HG03342 (cell line): ENCODE data around the gene BAIAP2L1.
A peak's percentile ranks its signal among the peaks of the same experiment; 100 is the strongest.
"Not testable (repeated sequence)": the region's sequence is repeated elsewhere in the genome, so short reads cannot be mapped to it uniquely, and the experiment has no call there.

Experiments used
- ATAC-seq: cut with Tn5 transposase; IDR thresholded peaks from one replicate; pipeline ENCODE4 v1.9.1; 2021; ENCODE audit warnings: mild to moderate bottlenecking, moderate library complexity; ENCODE audit not compliant: unreplicated experiment

Gene BAIAP2L1

DNA sequence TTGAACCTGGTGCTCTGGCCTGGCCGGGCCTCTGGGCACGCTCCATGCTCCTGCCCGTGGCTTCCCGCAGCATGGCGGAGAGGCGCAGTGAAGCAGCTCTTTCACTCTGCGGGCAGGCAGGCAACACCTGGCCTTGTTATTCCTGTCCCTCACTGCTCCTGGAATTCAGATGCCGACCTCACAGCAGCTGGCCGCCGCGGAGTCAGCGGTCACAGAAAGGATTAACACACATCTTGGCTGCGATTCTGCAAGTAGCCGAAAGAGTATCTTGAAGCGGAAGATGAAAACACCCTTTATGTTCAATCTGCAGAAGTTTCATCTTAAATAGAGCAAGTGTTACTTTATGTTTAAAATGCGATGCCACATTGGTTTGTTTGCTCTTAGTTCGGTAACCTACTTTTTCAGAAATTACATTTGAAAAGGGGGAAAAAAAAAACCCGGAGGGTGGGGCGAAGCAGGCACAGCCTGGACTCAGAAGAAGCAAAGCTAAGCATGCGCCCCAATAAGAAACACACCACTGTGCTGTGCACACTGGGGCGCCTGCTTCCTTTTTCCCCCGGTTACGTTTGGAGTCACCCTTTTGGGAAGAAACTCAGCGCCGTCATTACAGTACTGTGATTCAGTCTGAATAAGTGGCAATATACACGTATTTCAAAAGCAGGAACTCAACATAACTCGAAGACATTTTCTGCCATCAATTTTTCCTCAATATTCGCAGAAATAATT, 77.1 kb downstream of the BAIAP2L1 start:
- ATAC-seq = no peak

- ATAC-seq = no peak
Observed at GRCh38 chr7:98322331-98323270, 78.3 kb downstream of the BAIAP2L1 start.

DNA sequence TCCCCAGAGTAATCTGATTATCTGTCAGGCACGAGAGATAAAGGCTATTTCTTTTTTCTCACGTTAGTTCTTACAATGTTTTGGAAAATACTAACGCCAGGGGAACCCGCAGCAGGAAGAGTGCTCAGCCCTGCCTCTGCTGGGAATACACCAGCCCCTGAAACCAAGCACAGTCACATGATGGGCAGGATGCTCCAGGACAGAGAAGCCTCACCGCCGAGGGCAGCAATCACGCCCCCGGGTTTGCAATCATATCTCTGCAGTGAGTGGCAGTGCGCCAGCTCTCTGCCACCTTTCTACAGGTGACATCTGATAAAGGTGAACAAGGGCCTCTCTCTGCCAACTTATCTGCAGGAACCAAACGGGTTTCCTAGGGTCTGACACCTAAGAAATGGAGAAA, 79.6 kb downstream of the BAIAP2L1 start:
- no peak for ATAC-seq

GRCh38 chr7:98319176-98319575, 81.7 kb downstream of the BAIAP2L1 start:
- no peak for ATAC-seq

GRCh38 chr7:98317366-98318040, 83.4 kb downstream of the BAIAP2L1 start:
- no peak for ATAC-seq

DNA sequence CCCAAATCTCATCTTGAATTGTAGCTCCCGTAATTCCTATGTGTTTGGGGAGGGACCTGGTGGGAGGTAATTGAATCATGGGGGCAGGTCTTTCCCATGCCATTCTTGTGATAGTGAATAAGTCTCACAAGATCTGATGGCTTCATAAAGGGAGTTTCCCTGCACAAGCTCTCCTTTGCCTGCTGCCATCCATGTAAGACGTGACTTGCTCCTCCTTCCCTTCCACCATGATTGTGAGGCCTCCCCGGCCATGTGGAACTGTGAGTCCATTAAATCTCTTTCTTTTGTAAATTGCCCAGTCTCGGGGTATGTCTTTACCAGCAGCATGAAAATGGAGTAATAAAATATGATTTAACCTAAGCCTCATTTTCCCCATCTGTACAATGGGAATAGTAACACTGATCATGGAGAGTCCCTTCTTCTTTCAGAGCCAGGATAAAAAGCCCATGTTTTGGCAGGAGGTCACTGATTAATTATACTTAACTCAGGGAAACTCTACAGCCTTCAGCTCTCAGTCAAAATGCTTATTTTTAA, 84.8 kb downstream of the BAIAP2L1 start:
- ATAC-seq = not testable (repeated sequence)

DNA sequence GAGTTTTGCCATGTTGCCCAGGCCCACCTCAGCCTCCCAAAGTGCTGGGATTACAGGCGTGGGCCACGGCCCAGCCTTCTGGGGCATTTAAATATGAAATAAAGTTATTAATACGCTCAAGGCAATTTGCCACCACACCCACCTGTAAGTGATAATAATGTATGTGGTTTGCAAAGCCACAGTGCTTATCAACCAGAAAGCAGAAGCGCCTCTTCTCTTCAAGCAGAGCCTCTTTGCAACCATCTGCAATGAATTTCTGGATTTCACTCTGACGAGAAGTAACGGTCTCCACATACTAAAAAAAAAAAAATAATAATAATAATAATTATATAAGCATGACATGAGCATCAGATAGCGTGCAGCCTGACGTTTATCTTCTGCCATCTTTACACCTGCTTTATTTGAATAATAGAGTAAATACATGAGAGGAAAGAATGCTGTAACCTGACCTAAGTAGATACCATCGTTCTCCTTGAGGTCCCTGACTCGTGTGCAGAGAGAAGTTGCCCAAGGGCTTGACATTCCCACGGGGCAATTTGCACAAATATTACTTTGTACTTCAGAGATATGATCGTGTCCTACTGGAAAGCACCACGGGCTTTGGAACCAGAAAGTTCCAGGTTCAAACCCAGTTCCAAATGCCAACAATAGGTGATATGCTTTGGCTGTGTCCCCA, 85.4 kb downstream of the BAIAP2L1 start:
- peak; percentile 63 for ATAC-seq

GRCh38 chr7:98314469-98314868, 86.4 kb downstream of the BAIAP2L1 start:
- ATAC-seq = peak; percentile 53

GRCh38 chr7:98312201-98312600, 88.7 kb downstream of the BAIAP2L1 start:
- no peak for ATAC-seq

DNA sequence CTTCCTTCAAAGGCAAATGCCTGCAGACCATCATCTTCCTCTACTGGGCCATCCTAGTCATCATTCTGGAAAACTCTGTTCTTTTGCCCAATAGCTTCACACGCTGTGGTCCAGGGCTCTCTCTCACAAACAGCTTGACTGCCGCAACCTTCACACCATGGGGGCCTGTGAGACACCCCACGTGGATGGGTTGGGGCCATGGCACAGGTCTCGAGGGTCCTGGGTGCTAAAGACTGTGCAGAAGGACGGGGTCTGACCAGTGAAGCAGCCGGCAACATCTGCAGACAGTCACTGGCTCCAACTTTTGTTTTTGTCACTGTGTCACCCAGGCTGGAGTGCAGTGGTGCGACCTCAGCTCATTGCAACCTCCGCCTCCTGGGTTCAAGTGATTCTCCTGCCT, 91.3 kb downstream of the BAIAP2L1 start:
- no peak for ATAC-seq

DNA sequence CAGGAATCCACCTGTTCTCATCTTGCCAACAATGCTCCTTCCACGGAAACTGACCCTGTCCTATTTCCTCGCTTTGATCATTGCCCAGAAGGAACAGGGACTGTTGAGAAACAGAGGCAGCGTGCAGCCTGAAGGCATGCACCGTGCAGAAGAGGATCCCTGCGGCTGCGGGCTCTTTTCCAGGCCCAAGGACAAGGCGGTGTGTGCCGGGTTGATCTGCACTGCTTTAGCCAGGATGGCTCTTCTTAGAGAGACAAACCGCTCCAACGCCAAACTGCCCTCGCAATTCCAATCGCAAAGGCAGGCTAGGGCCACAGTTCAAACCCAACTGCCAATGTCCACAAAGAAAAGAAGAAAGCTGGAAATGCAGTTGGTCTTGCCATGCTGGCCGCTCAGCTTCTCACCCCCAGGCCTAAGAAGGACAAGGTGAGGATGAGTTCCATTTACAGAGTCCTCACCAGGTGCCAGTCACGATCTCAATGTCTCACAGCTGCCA, 92.9 kb downstream of the BAIAP2L1 start:
- ATAC-seq = no peak

DNA sequence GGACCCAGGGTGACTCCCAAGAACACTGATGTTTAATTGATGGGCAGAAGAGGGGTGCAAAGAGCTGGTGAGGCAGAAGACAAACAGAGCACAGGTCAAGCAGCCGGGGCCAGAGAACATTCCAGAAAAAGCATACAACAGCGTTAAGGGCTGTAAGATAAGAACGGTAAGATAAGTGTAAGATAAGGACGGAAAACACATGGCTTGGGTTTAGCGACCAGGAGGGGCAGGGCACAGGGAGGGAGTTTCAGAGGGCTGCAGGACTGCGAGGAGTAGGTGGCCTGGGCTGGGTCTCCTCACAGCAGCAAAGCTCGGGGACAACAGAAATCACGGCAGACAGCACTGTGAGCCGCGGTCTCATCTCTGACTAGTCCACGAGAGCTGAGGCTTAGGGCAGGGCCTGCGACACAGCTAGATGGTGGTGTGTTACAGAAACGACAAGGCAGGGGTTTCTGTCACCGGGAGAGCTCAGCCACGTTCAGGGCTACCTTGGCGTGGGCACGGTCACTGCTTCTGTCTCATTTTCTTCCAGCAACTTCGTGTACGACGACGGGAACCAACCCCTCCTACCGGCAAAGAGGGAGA, 94.8 kb downstream of the BAIAP2L1 start:
- ATAC-seq = no peak

- no peak for ATAC-seq
Observed at GRCh38 chr7:98303906-98304305, 97.0 kb downstream of the BAIAP2L1 start.

- no peak for ATAC-seq
Observed at GRCh38 chr7:98303176-98303865, 97.6 kb downstream of the BAIAP2L1 start.

GRCh38 chr7:98301693-98302470, 99.0 kb downstream of the BAIAP2L1 start:
- ATAC-seq = no peak

DNA sequence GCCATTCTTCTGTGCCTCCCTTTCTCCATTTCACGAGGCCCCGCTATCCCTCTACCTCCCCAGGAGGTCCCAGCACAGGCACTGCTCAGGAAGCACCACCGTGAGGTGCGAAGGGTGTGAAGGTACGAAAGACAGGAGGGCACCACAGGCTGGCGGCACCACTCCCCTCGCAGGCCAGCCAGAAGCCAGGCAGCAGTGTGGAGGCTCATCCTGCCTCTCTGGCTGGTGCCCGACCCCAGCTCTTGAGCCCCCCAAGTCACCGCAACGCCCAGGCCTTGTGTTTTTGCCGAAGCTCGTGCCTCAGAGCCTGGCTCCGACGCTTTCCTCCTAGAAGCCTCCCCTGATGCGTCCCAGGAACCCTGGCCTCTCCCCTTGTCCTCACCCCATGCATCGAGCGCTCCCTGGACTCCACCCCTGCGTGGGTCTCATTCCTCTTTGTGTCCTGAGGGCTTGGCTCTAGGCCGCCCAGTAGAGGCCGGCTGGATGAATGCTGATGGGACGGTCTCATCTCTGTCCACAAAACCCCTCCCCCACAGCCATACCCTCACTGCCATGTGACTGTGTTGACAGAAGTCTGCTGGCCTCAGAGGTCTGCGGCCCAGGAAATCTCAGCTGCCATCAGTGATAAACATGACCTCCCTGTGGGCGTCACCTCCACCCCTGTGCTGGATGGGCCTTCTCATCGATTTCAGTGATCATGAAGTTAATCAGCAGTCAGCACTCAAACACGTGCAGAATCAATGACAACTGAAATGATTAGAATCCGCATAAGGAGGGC, 100.1 kb downstream of the BAIAP2L1 start:
- no peak for ATAC-seq

DNA sequence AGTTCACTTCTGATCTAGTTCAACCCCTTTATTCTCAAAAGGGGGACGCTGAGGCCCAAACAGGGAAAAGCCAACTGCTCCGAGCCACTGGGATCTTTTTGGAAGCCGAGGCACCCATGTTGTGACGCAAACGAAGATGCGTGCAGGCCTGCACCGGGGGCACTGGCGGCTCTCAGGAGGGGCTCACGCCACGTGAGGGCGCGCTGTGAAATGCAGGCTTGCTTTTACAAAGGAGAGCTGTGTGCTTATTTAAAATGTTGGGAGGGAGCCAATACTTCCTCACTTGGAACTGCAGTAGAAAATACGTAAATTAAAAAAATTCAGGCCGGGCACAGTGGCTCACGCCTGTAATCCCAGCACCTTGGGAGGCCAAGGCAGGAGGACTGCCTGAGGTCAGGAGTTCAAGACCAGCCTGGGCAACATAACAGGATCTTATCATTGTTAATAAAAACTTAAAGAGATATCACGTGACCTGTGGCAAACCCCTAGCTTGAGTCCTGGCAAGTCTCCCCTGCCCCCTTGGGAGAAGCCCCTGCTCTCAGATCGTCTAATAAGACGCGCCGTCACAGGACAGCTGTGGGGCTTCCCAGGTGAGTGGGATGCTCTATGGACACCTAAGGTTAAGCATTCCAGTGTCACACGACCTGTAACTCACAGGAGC, 103.1 kb downstream of the BAIAP2L1 start:
- no peak for ATAC-seq
